ENCODE data around the gene NME7.

DNA sequence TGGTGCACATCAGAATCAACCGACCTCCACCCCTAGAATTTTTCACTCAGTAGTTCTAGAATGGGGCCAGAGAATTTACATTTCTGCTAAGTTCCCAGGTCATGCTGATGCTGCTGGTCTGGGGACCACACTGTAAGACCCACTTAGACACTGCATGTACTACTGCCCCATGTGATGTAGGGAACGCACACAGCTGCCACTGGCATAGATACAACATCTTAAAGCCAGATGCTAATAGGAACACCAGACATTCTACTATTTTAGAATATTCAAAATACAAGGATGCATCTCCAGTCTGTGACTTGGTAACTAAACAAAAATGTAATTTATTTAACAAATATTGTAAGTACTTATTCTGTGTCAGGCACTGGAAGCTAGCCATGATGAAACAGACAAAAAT, 275.2 kb downstream of the NME7 start:
- TF ChIP-seq ELF4 (CRISPR knock-in tag; IDR thresholded peaks at IDR 0.05; ENCODE audit: low read depth) (no peak), NR3C1 (CRISPR knock-in tag; conservative IDR thresholded peaks at IDR 0.05; ENCODE audit: low read depth) (no peak), USF2 (CRISPR knock-in tag; IDR thresholded peaks at IDR 0.05) (no peak), GABPB1 (CRISPR knock-in tag; IDR thresholded peaks at IDR 0.05) (no peak), CTCF (IDR thresholded peaks at IDR 0.05) (no peak), ZNF396 (CRISPR knock-in tag; IDR thresholded peaks at IDR 0.05; ENCODE audit: borderline replicate concordance) (no peak), OVOL2 (CRISPR knock-in tag; IDR thresholded peaks at IDR 0.05; ENCODE audit: borderline replicate concordance) (no peak), ZNF263 (CRISPR knock-in tag; IDR thresholded peaks at IDR 0.05; ENCODE audit: low read depth) (no peak), KAT7 (CRISPR knock-in tag; IDR thresholded peaks at IDR 0.05; ENCODE audit: borderline replicate concordance) (no peak), TCF7 (CRISPR knock-in tag; IDR thresholded peaks at IDR 0.05; ENCODE audit: low read depth) (no peak), FOXK1 (CRISPR knock-in tag; IDR thresholded peaks at IDR 0.05) (no peak), FOXP1 (CRISPR knock-in tag; IDR thresholded peaks at IDR 0.05; ENCODE audit: borderline replicate concordance) (no peak)

Measured in WTC11 (cell line).